Measurements from ENCODE around the gene NELFCD. TPM values are rescaled to one million over a fixed set of nuclear protein-coding genes. Genes with fewer than 3 reads are reported as not detected.
"Not testable (repeated sequence)": the region's sequence is repeated elsewhere in the genome, so short reads cannot be mapped to it uniquely, and the experiment has no call there.

Gene NELFCD
- polyA plus RNA-seq, 3 donors = 49.0 to 74.8 (median 50.1) TPM

GRCh38 chr20:58963060-58963584, 17.9 kb upstream of the NELFCD start:
- TF ChIP-seq CTCF (IDR thresholded peaks at IDR 0.05) = no peak
- Histone ChIP-seq H3K4me1 (ENCODE audit: control insufficient read depth in 1 of 2, insufficient read depth in 2 of 2, low read length in 2 of 2) (no peaks in the 10 kb centered on the region), H4K20me1 (ENCODE audit: insufficient read depth, low read length) (no peaks in the 10 kb centered on the region), H3K79me2 (ENCODE audit: insufficient read depth, low read length) (no peaks in the 10 kb centered on the region), H3K4me2 (replicated peaks; ENCODE audit: extremely low read depth, low read length, poor library complexity, severe bottlenecking) (no peak overlapping the region), H3K36me3 (replicated peaks in 1 of 2; ENCODE audit: control insufficient read depth in 1 of 2, insufficient read depth in 2 of 2, low read length in 2 of 2) (no peaks in the 10 kb centered on the region), H3K27me3 (ENCODE audit: control insufficient read depth in 2 of 2, insufficient read depth in 2 of 2, low read length in 2 of 2) (no peaks in the 10 kb centered on the region), H3K4me3 (replicated peaks in 1 of 3; ENCODE audit: low read depth in 2 of 3, low read length in 3 of 3) (no peak overlapping the region), H2AFZ (ENCODE audit: insufficient read depth, low read depth, low read length, poor library complexity, severe bottlenecking) (no peak overlapping the region), H3K9me3 (replicated peaks in 1 of 2; ENCODE audit: control insufficient read depth in 1 of 2, insufficient read depth in 1 of 2, low read length in 2 of 2) (no peaks in the 10 kb centered on the region), H3K27ac (ENCODE audit: low read depth in 1 of 2, low read length in 2 of 2) (no peak overlapping the region), H3K9ac (ENCODE audit: insufficient read depth, low read length, poor library complexity, severe bottlenecking) (no peak overlapping the region)
- intact Hi-C loops (cut with micrococcal nuclease) = no loop called here
- H3K9me3 Mint-ChIP-seq = peaks cover 0 to 3% (median 2%) of the 10 kb centered on the region in 7 donors
- WGBS (ENCODE audit: insufficient coverage) = 81% methylated on average over 6 of the region's 8 CpGs
- no peak overlapping the region for H3K27ac Mint-ChIP-seq
- no peak for DNase-seq
- peaks cover 5% of the 10 kb centered on the region for H3K4me1 Mint-ChIP-seq
- peaks cover 7 to 19% (median 17%) of the 10 kb centered on the region in 3 donors for H3K27me3 Mint-ChIP-seq (ENCODE audit: low read depth in 3 of 3)
- no peaks in the 10 kb centered on the region for H3K36me3 Mint-ChIP-seq
- H3K4me3 Mint-ChIP-seq = no peak overlapping the region

- H3K9ac ChIP-seq (ENCODE audit: insufficient read depth, low read length, poor library complexity, severe bottlenecking); H3K4me3 Mint-ChIP-seq; H3K27ac ChIP-seq (ENCODE audit: low read depth in 1 of 2, low read length in 2 of 2); H3K27me3 ChIP-seq (ENCODE audit: control insufficient read depth in 2 of 2, insufficient read depth in 2 of 2, low read length in 2 of 2); H3K4me1 ChIP-seq (ENCODE audit: control insufficient read depth in 1 of 2, insufficient read depth in 2 of 2, low read length in 2 of 2); H3K36me3 ChIP-seq (replicated peaks in 1 of 2; ENCODE audit: control insufficient read depth in 1 of 2, insufficient read depth in 2 of 2, low read length in 2 of 2); H3K9me3 ChIP-seq (replicated peaks in 1 of 2; ENCODE audit: control insufficient read depth in 1 of 2, insufficient read depth in 1 of 2, low read length in 2 of 2); H2AFZ ChIP-seq (ENCODE audit: insufficient read depth, low read depth, low read length, poor library complexity, severe bottlenecking); H3K4me1 Mint-ChIP-seq; intact Hi-C loops (cut with micrococcal nuclease); H3K4me2 ChIP-seq (replicated peaks; ENCODE audit: extremely low read depth, low read length, poor library complexity, severe bottlenecking); H4K20me1 ChIP-seq (ENCODE audit: insufficient read depth, low read length); DNase-seq; H3K79me2 ChIP-seq (ENCODE audit: insufficient read depth, low read length); H3K36me3 Mint-ChIP-seq; H3K9me3 Mint-ChIP-seq; H3K4me3 ChIP-seq (replicated peaks in 1 of 3; ENCODE audit: low read depth in 2 of 3, low read length in 3 of 3): not testable (repeated sequence)
- Mint-ChIP-seq H3K27ac (peak overlapping the region in 1 of 7 donors; percentile 53), H3K27me3 (ENCODE audit: low read depth in 3 of 3) (peaks cover 7 to 21% (median 18%) of the 10 kb centered on the region in 3 donors)
- WGBS (ENCODE audit: insufficient coverage) = no CpG with 5 or more reads among the region's 5 CpGs
Measured at GRCh38 chr20:58963922-58964321, 17.1 kb upstream of the NELFCD start.
